K562 (cell line): Measurements from ENCODE around the gene IDNK.

ENCODE experiments used
- ARID3B ChIP-seq: fragments of 250-450 bp; sonication (Bioruptor Pico); IDR thresholded peaks from 2 replicates; pipeline ENCODE4 v1.4.0; 2020; ENCODE audit warnings: borderline replicate concordance
- CHD1 ChIP-seq: fragments of 200-600 bp; sonication (generic); IDR thresholded peaks from one replicate; pipeline ENCODE4 v1.6.1; 2012; ENCODE audit warnings: mild to moderate bottlenecking, moderate library complexity, low read length, inconsistent platforms
- CTCF ChIP-seq, 3 experiments: IDR thresholded peaks in 2 of 3; conservative IDR thresholded peaks in 1 of 3; 2 replicates each; pipeline ENCODE4 v1.5.1; 2011 to 2012; ENCODE audit warnings: low read length in 3 of 3, mild to moderate bottlenecking in 3 of 3, control low read depth in 2 of 3, improper control_type of control experiment in 1 of 3, inconsistent platforms in 1 of 3, low read depth in 1 of 3, mixed read lengths in 1 of 3, moderate library complexity in 1 of 3; ENCODE audit not compliant: insufficient read depth in 2 of 3
- EZH2 ChIP-seq: IDR thresholded peaks from 2 replicates; pipeline ENCODE4 v1.6.1; 2012; ENCODE audit warnings: low read depth, mild to moderate bottlenecking, inconsistent platforms, low read length, borderline replicate concordance
- LARP7 ChIP-seq: fragments of 450-650 bp; IDR thresholded peaks from 2 replicates; pipeline ENCODE4 v1.6.1; 2016
- NFYB ChIP-seq: IDR thresholded peaks from 2 replicates; pipeline ENCODE4 v1.6.1; 2011; ENCODE audit warnings: mild to moderate bottlenecking, moderate library complexity; ENCODE audit not compliant: insufficient read length; ENCODE audit errors: extremely low read depth
- POLR2AphosphoS5 ChIP-seq: IDR thresholded peaks from 2 replicates; pipeline ENCODE4 v1.6.1; 2011; ENCODE audit warnings: mild to moderate bottlenecking, low read depth, low read length, moderate library complexity; ENCODE audit not compliant: control insufficient read depth, insufficient read depth
- RBFOX2 ChIP-seq: fragments of 200-400 bp; formaldehyde crosslinking; IDR thresholded peaks from 2 replicates; pipeline ENCODE4 v1.6.1; 2017; ENCODE audit warnings: low read depth, mild to moderate bottlenecking, low read length, moderate library complexity
- SIN3A ChIP-seq, 2 experiments: fragments of 150-350 bp in 1 of 2; IDR thresholded peaks; 2 replicates each; pipeline ENCODE4 v1.6.1; 2011 to 2016; ENCODE audit warnings: borderline replicate concordance in 2 of 2, low read depth in 2 of 2, low read length in 2 of 2, mild to moderate bottlenecking in 2 of 2, moderate library complexity in 2 of 2; ENCODE audit not compliant: control insufficient read depth in 1 of 2
- SP2 ChIP-seq: IDR thresholded peaks from 2 replicates; pipeline ENCODE4 v1.6.1; 2011; ENCODE audit warnings: mild to moderate bottlenecking, low read depth, low read length, moderate library complexity; ENCODE audit not compliant: poor library complexity, severe bottlenecking; ENCODE audit errors: extremely low read depth
- SRSF1 ChIP-seq: fragments of 200-400 bp; formaldehyde crosslinking; IDR thresholded peaks from 2 replicates; pipeline ENCODE4 v1.6.1; 2017; ENCODE audit warnings: mild to moderate bottlenecking, low read depth, low read length, moderate library complexity
- U2AF1 ChIP-seq: fragments of 200-400 bp; formaldehyde crosslinking; optimal IDR thresholded peaks from 2 replicates; pipeline ENCODE3; 2017; ENCODE audit warnings: mild to moderate bottlenecking, low read depth, low read length, moderate library complexity
- ZNF311 ChIP-seq: fragments of 250-450 bp; sonication (Bioruptor Pico); IDR thresholded peaks from 2 replicates; pipeline ENCODE4 v1.4.0; 2020; ENCODE audit warnings: mild to moderate bottlenecking, moderate library complexity
- TF ChIP-seq, protein P1 (sequence below): sonication (generic); formaldehyde crosslinking; IDR thresholded peaks from 2 replicates; pipeline ENCODE4 v1.9.0; 2022; ENCODE audit warnings: mild to moderate bottlenecking, missing genetic modification reagents

- TF ChIP-seq CTCF (IDR thresholded peaks at IDR 0.05 in 2 of 3, conservative IDR thresholded peaks at IDR 0.05 in 1 of 3; ENCODE audit: insufficient read depth in 2 of 3, low read depth in 1 of 3, low read length in 3 of 3): no peak
- TF ChIP-seq, protein P1, sequence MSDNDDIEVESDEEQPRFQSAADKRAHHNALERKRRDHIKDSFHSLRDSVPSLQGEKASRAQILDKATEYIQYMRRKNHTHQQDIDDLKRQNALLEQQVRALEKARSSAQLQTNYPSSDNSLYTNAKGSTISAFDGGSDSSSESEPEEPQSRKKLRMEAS (CRISPR knock-in tag): no peak
- TF ChIP-seq POLR2AphosphoS5: no peak
- TF ChIP-seq U2AF1: no peak
- no peak for TF ChIP-seq CHD1
- TF ChIP-seq RBFOX2: no peak
- TF ChIP-seq ZNF311: no peak
- no peak for TF ChIP-seq LARP7
- no peak for TF ChIP-seq ARID3B (CRISPR knock-in tag)
- TF ChIP-seq EZH2: no peak
- TF ChIP-seq NFYB: no peak
- no peak for TF ChIP-seq SIN3A (IDR thresholded peaks at IDR 0.05; ENCODE audit: borderline replicate concordance in 2 of 2, control insufficient read depth in 1 of 2, low read depth in 2 of 2, low read length in 2 of 2)
- TF ChIP-seq SP2: no peak
- no peak for TF ChIP-seq SRSF1
Measured at GRCh38 chr9:83670381-83670780, 47.4 kb downstream of the IDNK start.
